Activated gamma-delta T cell (primary cell): ENCODE data around the gene IPO13.

Experiments used
- DNase-seq: peaks from one replicate; lab custom pipeline; 2025; lab: John Stamatoyannopoulos, UW

Gene IPO13

DNA sequence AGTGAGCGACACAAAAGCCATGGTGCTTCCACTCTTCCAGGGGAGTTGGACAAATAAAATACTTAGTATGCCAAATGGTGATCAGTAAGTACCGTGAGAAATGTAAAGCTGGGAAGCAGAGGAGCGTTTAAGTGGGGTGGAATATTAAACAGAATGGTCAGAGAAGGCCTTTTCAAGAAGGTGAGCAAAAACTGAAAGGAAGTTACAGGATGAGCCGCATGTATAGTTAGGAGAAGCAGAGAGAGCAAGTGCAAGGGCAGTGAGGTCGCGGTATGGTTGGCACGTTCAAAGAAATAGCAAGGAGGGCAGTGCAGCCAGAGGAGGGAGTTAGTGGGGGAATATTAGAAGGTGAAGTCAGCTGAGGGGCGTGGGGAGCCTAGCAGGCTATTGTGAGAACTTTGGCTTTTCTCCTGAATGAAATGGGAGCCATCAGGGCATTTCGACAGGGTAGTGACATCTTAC is 27.3 kb downstream of the IPO13 start:
- DNase-seq = no peak

DNA sequence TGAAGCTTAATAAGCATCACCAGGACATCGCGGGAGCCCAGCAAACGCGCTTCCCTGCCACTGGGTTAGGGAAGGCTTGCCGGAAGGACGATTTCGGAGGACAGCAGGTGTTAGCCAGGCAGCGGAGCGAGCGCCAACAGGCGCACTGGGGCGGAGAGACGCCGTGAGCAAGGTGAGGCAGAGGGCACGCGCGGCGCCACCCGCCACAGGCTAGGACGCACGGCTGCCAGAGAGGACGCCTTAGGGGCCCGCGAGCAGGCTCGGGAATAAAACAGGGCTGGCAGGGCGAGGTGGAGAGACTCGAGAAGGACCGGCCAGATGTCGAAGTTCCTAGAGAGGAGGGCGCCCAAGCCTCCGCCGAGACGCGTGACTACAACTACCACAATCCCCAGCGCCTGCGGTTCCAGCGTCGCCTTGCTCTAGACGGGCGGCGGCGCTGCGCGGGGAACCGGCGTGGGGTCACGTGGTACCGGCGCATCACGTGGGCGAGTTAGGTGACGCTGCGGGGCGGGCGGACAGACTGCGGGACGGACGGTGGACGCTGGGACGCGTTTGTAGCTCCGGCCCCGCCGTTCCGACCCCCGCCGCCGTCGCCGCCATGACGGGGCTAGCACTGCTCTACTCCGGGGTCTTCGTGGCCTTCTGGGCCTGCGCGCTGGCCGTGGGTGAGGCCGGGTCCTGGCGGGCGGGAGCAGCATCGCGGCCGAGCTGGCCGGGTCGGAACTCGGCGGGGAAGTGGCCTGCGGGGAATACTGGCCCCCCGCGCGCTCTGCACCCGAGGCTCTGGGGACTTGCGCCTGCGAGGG is 27.9 kb downstream of the IPO13 start, which contains the start of gene ATP6V0B:
Gene ATP6V0B (plus strand): TSS at position 518 of the 806 bp plus-strand sequence. CDS start 81 bp downstream, at position 599.
- peak; percentile 89 for DNase-seq

DNA sequence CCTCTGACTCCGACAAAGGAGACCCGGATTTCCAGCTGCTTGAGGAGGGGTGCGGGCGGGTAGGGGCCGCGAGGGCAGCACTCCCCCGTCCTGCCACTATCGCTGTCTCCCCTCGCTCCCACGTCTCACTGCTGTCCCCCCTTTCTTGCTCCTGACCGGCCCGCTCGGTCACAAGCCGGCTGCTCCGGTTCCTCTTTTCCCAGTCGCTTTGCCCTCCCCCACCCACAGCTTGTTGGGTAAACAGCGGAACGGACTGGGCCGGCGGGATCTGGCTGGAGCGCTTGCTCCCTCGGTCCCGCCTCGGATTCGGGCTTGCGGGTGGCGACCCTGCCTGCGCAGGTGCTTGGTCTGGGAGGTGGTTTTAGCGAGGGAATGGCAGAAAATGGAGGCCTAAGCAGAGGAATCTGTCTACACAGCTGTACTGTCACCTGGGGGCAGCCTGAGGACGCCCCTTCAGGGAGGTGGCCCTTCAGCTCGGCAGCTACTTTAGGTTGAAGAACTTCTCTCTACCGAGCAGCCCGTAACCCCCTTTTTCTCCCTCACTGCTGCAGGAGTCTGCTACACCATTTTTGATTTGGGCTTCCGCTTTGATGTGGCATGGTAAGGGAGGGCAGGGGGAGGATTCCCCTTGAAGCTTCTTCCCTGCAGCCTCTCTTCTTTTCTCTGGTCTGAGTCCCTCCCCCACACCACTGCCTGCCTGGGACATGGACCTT is 28.7 kb downstream of the IPO13 start:
- no peak for DNase-seq

DNA sequence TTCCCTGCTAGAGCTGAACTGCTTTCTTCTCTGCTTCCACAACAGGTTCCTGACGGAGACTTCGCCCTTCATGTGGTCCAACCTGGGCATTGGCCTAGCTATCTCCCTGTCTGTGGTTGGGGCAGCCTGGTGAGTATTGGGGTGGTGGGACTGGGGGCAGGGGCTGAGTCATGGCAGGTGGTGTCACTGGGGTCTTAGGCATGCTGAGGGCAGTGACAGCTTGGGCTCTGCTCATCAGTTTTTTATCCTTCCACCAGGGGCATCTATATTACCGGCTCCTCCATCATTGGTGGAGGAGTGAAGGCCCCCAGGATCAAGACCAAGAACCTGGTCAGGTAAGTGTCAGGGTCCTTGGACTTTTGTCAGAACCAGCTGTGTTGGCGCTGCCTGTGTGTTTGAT is 29.3 kb downstream of the IPO13 start:
- no peak for DNase-seq

- no peak for DNase-seq
Measured at GRCh38 chr1:43976890-43977289, 30.1 kb downstream of the IPO13 start.

DNA sequence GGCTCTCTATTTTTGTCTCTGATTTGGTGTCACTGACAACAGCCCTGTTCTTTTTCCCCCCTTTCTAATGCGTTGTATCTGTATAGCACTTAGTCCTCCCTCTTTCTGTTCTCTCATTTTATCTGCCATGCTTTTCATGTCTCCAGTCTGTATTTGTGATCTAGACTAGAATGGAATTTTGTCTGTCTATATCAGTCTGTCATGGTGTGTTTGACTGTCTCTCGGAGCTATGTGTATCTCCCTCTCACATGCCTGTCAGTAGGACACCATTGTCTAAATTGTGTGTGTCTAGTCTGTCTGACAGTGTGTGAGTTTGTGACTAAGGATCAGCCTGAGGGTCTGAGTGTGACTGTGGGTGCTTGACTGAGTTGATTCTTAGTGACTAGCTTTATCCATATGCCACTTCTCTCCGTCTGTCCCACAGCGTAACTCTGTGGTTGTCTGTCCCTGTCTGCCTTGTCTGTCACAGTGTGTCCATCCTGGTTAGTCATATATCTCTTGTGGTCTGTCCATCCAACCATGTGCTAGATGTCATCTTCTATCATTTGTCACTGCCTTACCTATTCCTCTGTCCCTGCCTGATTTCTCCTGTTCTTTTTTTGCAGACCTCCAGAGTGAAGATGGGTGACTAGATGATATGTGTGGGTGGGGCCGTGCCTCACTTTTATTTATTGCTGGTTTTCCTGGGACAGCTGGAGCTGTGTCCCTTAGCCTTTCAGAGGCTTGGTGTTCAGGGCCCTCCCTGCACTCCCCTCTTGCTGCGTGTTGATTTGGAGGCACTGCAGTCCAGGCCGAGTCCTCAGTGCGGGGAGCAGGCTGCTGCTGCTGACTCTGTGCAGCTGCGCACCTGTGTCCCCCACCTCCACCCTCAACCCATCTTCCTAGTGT is 30.9 kb downstream of the IPO13 start:
- no peak for DNase-seq

- DNase-seq = no peak
Measured at GRCh38 chr1:43978264-43978550, 31.5 kb downstream of the IPO13 start.

DNA sequence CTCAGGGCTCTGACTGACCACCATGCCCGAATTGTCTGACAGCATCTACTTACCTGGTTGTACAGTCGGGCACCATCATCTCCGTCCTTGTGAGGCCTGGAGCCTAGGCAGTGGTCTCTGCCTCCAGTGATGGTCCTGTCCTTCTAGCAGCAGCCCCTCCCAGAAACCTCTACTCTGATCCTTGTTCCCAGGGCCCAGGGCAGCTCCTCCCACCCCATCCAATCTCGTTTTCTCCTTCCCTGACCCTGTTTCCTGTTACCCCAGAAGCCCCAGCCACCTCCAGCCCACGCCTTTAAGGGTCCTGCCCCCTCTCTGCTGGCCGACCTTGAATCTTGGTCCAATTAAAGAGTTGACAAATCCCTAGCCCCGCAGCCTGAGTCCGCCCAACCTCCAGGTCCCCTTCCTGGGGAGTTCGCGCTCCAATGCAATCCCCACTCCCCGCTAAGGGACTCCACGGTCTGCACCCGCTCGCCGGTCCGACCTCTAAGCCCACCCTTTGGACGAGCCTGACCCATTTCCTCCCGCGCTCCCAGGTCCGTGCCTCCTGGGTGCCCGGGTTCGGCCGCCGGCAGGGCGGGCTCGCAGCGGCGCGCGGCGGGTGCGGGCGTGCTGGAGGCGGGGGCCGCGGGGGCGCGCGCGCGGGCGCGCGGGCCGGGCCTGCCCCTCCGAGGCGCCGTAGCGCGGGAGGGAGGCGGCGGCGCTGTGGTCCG is 32.0 kb downstream of the IPO13 start, which contains the start of gene B4GALT2:
Gene B4GALT2 (plus strand): TSS at position 660 of the 710 bp plus-strand sequence. CDS start 1,951 bp downstream, outside the sequence.
- DNase-seq = no peak

DNA sequence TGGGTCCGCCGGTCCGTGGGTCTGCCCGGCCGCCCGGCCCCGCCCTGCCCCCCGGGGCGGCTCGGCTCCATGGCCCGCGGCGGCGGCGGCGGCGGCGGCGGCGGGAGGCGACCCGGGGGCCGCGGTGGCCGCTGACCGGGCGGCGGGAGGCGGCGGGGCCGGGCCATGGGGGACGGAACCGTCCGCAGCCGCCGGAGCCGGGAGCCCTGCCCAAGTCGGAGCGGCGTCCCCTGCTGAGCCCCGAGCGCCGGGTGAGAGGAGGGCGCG is 32.4 kb downstream of the IPO13 start:
- no peak for DNase-seq

DNA sequence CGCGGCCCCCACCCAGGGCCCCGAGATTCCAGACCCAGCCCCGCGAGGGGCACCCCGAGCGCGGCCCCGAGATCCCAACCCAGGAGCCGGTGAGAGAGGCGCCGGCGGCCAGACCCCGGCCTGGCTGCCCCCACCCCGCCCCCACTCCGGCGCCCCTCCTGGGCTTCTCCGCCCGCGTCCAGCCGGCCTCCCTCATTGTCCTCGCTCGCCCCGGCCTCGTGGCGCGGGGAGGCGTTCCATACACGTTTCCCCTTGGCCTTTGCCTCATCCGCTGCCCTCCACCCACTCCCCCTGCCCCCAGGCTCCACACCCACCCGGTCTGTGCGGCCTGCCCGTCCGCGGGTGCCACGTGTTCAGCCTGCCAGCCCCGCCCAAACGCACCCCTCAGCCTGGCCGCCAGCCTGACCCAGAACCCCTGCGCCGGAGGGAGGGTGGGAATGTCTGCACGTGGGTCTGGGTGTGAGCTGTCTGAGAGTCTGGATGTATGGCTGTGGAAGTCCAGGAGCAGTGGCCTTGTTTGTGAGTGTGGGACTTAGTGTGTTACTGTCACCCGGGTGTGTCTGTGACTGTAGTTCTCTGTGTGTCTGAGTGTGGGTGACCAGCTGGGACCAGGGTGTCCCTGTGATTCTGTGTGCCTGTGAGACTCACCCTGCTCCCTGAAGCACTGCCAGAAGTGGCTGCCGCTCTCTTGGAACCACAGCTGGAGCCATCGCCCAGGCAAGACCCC is 32.9 kb downstream of the IPO13 start:
- DNase-seq = no peak

DNA sequence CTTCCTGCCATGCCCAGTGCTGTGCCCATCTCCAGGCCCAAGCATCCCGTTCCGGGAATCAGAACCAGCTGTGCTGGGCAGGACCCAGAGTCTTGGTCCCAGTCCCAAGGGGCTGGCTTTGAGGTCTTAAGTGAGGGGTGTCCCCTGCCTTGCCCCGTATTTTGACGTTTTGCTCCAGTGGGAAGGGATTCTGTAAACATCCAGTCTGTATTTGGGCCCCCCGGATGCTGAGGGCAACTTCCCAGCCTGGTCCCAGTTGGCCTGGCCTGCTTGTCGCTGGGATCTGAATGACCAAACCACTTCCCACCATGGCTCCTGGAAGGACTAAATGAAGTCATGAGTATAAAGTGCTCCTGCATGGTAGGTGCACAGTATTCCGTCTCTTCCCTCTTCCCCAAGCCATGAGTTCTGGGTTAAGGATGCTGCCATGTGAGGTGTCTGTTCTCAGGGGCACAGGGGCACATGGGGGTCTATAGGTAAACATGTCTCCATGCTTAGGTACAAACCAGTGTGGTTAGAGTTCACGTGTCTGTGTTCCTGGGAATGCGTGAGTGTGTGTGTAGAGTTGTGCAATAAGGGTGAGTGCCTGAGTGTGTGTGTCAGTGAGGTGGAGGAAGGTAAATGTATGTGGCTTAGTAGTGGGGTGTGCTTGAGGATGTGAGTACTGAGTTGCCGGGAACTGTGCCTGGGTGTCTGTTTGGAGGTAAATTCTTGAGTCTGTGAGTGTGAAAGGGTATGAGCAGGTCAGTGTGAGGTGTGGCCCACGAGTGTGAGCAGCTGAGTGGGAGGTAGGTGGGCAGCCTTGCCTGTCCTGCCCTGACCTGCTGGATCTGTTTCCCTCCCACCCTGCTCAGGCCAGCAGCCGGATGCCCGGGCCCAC is 33.7 kb downstream of the IPO13 start:
- no peak for DNase-seq

GRCh38 chr1:43981135-43981491 is 34.4 kb downstream of the IPO13 start:
- no peak for DNase-seq

- no peak for DNase-seq
Measured at GRCh38 chr1:43981636-43982035, 34.9 kb downstream of the IPO13 start.

DNA sequence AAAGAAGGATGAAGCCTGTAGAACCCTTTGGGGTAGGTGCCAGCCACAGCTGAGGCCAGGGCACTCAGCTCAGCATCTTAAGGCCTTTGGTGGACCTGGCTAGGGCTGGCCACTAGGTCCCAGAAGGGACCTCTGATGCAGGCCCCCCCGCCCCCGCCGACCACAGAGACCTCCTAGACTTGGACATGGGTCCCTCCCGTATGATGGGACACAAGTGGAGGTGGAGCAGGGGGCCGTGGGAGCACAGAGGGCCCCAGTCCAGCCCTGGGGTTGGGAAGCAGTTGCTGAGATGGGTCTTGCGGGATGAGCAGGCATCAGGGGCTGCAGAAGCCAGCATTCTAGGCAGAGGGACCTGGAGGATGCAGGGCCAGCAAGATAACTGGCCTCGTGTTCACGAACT is 35.5 kb downstream of the IPO13 start:
- no peak for DNase-seq

DNA sequence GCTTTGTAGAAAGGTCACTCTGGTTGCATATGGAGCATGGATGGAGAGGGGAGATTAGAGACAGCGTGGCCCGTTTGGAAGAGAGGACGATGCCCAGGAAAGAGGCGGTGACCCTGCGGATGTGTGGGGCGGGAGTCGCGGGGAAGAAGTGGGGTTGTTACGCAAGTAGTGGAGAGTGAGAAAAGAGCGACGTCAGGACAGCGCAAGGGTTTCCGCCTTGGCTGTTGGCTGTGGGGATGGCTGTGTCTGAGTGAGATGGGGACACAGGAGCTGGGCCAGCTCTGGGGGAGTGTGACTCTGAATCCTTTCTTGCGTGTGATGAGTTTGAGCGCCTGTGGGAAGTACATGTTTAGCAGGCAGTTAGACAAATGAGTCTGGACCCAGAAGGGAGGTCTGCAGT is 36.1 kb downstream of the IPO13 start:
- DNase-seq = no peak

- DNase-seq = no peak
Measured at GRCh38 chr1:43983253-43983899, 36.6 kb downstream of the IPO13 start.

GRCh38 chr1:43984855-43985254 is 38.1 kb downstream of the IPO13 start:
- no peak for DNase-seq

GRCh38 chr1:43985984-43986595 is 39.3 kb downstream of the IPO13 start:
- no peak for DNase-seq

- DNase-seq = no peak
Measured at GRCh38 chr1:43986712-43987111, 40.0 kb downstream of the IPO13 start.
